ENCODE data around the gene IL12RB1. TPM values are rescaled to one million over a fixed set of nuclear protein-coding genes. Genes with fewer than 3 reads are reported as not detected.
A peak's percentile ranks its signal among the peaks of the same experiment; 100 is the strongest.

The IL12RB1 gene
- total and polyA plus RNA-seq, 10 of the 15 experiments (the other 5 are each of a cell fraction or from before 2014, with no cell fraction given): 2.8 to 29.9 (median 17.6) TPM

- TF ChIP-seq NR2C2 (IDR thresholded peaks at IDR 0.05; ENCODE audit: borderline replicate concordance, control insufficient read depth, insufficient read length, low read depth) (no peak), ZBTB4 (CRISPR knock-in tag; IDR thresholded peaks at IDR 0.05) (no peak), SUZ12 (IDR thresholded peaks at IDR 0.05; ENCODE audit: unreplicated experiment) (no peak), CEBPB (IDR thresholded peaks at IDR 0.05; ENCODE audit: borderline replicate concordance in 1 of 2, low read depth in 2 of 2, low read length in 2 of 2) (no peak), ZBED1 (IDR thresholded peaks at IDR 0.05; ENCODE audit: borderline replicate concordance) (no peak)
Measured at GRCh38 chr19:18023622-18024251, 63.0 kb downstream of the IL12RB1 start (continued).

DNA sequence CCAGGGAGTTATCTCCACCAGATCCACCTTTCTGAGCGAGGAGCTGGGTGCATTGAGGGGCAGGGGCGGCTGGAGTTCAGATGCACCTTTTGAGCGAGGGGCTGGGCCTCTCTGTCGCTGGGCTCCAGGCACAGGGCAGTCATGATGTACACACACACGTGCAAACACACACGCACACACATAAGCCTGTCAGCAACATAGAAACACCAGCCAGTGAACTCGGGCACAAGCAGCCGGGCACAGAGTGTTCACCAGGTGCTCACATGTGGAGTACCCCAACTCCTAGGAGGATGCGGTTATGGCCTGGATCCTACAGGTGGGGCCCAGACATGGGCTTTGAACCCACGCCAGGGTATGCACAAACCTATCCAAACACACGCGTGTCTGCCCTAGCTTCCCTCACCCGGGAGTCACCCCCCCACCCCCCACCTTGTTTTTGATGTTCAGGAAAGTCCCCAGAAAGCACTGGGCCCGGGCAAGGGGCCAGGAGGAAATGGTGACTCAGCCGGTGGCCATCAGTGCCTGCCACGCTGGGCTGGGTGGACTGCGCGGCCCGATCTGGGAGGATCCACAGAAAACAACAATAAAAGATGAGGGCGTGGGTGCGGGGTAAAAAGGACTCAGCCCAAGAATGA is 65.5 kb downstream of the IL12RB1 start:
- ChIA-PET RAD21 (ENCODE audit: unreplicated experiment) (interaction anchor here (2.4 kb wide), 1 partner anchor 23 kb away, joined by 8 read pairs; no protein-coding TSS in a partner anchor), POLR2A (interaction anchor here (1.1 to 2.8 kb wide), 2 partner anchors 24 to 150 kb away, joined by 3 to 16 read pairs; no protein-coding TSS in a partner anchor), CTCF (interaction anchor here (0.6 to 1.4 kb wide), 3 partner anchors 13 to 48 kb away, joined by 3 read pairs; partner anchors contain the start of gene ARRDC2), SMC1A (ENCODE audit: uncharacterized antibody, unreplicated experiment) (interaction anchor here (1.5 kb wide), 1 partner anchor 39 kb away, joined by 3 read pairs; no protein-coding TSS in a partner anchor)
- FAIRE-seq (no peak), DNase-seq (ENCODE audit: low read depth, low spot score) (no peak), ATAC-seq (peak; percentile 50)
- Histone ChIP-seq H3K27me3 (replicated peaks in 1 of 2; ENCODE audit: control insufficient read depth in 2 of 2, insufficient read depth in 2 of 2, low read length in 1 of 2) (no peaks in the 10 kb centered on the region), H2AFZ (ENCODE audit: control insufficient read depth, low read depth, low read length) (peak overlapping the region; percentile 26; the same call in 1 of the 2 replicates), H3K9me3 (replicated peaks; ENCODE audit: control insufficient read depth, insufficient read depth, low read length) (no peaks in the 10 kb centered on the region), H3K36me3 (ENCODE audit: control insufficient read depth in 2 of 2, insufficient read depth in 2 of 2, low read length in 1 of 2) (no peaks in the 10 kb centered on the region), H3K4me1 (ENCODE audit: control insufficient read depth, insufficient read depth, low read length) (peaks cover 17% of the 10 kb centered on the region), H3K4me2 (ENCODE audit: control insufficient read depth, insufficient read depth) (peak overlapping the region; percentile 73), H3K4me3 (peak overlapping the region; percentile 66; the same call in 1 of the 2 replicates), H3K27ac (ENCODE audit: control insufficient read depth, insufficient read depth) (peak overlapping the region; percentile 48), H3K79me2 (ENCODE audit: control insufficient read depth, insufficient read depth, low read length) (peaks cover 7% of the 10 kb centered on the region), H3K9ac (ENCODE audit: control insufficient read depth, insufficient read depth, low read length) (peak overlapping the region; percentile 67), H4K20me1 (ENCODE audit: control insufficient read depth, insufficient read depth) (no peaks in the 10 kb centered on the region)
- in situ Hi-C loops (cut with MboI): no loop called here
- no TSS peak for BruUV-seq (replicated peaks)
- 30% methylated on average over 21 of the region's 21 CpGs for WGBS (ENCODE audit: insufficient coverage, insufficient replicate concordance, low lambda C conversion rate, missing lambda C conversion rate)
- intact Hi-C loops (cut with micrococcal nuclease; ENCODE audit: unreplicated experiment): no loop called here
- TF ChIP-seq IRF5 (IDR thresholded peaks at IDR 0.05; ENCODE audit: borderline replicate concordance): no peak
- no peak for TF ChIP-seq CREM (IDR thresholded peaks at IDR 0.05; ENCODE audit: low read depth)
- no peak for TF ChIP-seq EP300 (IDR thresholded peaks at IDR 0.05; ENCODE audit: borderline replicate concordance in 1 of 2, control insufficient read depth in 1 of 2, low read depth in 2 of 2, low read length in 2 of 2)
- TF ChIP-seq NFYA (IDR thresholded peaks at IDR 0.05; ENCODE audit: borderline replicate concordance, low read depth, low read length): no peak
- TF ChIP-seq ZNF24 (IDR thresholded peaks at IDR 0.05): no peak
- no peak for TF ChIP-seq JUND (IDR thresholded peaks at IDR 0.05; ENCODE audit: low read depth, low read length)
- TF ChIP-seq BACH1 (IDR thresholded peaks at IDR 0.05; ENCODE audit: borderline replicate concordance): peak; percentile 48; the same call in 1 of the 2 replicates
- TF ChIP-seq POLR2AphosphoS2 (IDR thresholded peaks at IDR 0.05; ENCODE audit: low read depth, low read length): 0 out of 2 replicates have a peak, but pooled peaks have one; percentile 30
- TF ChIP-seq ZNF217 (IDR thresholded peaks at IDR 0.05): no peak

Measured in GM12878 (cell line).